ENCODE measurements around the gene CD22. TPM values are rescaled to one million over a fixed set of nuclear protein-coding genes. Genes with fewer than 3 reads are reported as not detected.

The CD22 gene
- total RNA-seq, 1 experiment from 2014 or later = not detected

DNA sequence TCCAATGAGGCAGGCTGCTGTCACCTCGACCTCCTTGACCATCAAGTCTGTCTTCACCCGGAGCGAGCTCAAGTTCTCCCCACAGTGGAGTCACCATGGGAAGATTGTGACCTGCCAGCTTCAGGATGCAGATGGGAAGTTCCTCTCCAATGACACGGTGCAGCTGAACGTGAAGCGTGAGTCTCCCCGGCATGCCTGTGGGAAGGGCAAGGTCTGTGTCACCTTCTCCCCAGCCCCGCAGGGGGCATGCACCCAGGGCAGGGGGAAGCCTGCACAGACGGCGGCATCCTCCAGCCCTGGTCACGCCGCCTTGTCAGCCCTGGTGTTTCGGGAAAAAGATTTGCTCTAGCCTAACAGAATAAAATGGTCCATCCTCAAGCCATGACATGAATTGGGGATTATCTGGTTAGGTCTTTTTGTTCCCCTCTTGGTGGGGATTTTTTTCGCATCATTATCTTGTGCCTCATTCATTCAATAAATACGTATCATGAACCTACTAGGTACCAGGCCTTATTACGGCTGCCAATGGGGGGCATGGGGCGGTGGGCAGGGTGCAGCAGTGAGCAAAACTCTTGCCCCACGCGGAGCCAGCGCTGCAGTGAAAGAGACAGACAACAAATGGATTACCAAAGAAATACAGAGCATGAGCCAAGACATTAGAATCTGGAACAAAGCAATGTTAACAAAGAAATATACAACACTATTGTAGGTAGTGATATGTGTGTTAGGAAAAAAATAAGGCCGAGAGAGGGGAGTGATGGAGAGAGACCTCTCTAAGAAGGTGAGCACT is 7.4 kb downstream of the CD22 start:
- Histone ChIP-seq H3K23ac (ENCODE audit: insufficient read length, low read depth, low read length) (no peak overlapping the region), H2BK120ac (ENCODE audit: low read depth, low read length, poor library complexity, severe bottlenecking) (no peak overlapping the region), H2AFZ (ENCODE audit: low read length) (no peak overlapping the region), H3K4me1 (ENCODE audit: insufficient read depth, low read length) (peaks cover 3% of the 10 kb centered on the region; the same call in 1 of the 2 replicates), H2BK20ac (ENCODE audit: low read depth, low read length, poor library complexity, severe bottlenecking) (no peak overlapping the region), H3K56ac (ENCODE audit: insufficient read length, low read depth, low read length) (no peak overlapping the region), H3K79me1 (ENCODE audit: insufficient read depth, low read depth, low read length, poor library complexity, severe bottlenecking) (no peaks in the 10 kb centered on the region), H4K8ac (replicated peaks; ENCODE audit: insufficient read length, low read depth, low read length) (no peak overlapping the region), H3K18ac (ENCODE audit: insufficient read length, low read depth, low read length) (no peak overlapping the region), H2BK12ac (ENCODE audit: insufficient read length, low read depth, low read length) (no peak overlapping the region), H4K20me1 (ENCODE audit: control insufficient read depth, insufficient read depth, insufficient read length) (no peaks in the 10 kb centered on the region), H2AK5ac (ENCODE audit: insufficient read length, low read length) (no peak overlapping the region), H3K23me2 (ENCODE audit: insufficient read length, low read depth, low read length, poor library complexity, severe bottlenecking) (no peaks in the 10 kb centered on the region), H3K9ac (ENCODE audit: extremely low read depth, insufficient read length, low read length) (no peak overlapping the region), H3K14ac (ENCODE audit: insufficient read depth, low read length) (no peak overlapping the region), H2BK5ac (ENCODE audit: insufficient read length, low read length) (no peak overlapping the region), H3K9me3 (ENCODE audit: control insufficient read depth, low read depth, low read length) (no peaks in the 10 kb centered on the region), H3K27ac (ENCODE audit: insufficient read length, low read depth, low read length) (no peak overlapping the region), H4K5ac (ENCODE audit: insufficient read length, low read depth, low read length) (no peak overlapping the region), H3T11ph (ENCODE audit: low read length) (no peak overlapping the region), H3K4me2 (ENCODE audit: insufficient read depth, insufficient read length, low read length) (no peak overlapping the region), H2BK15ac (ENCODE audit: low read depth, low read length) (no peak overlapping the region), H3K27me3 (ENCODE audit: insufficient read depth, low read length) (no peaks in the 10 kb centered on the region), H4K91ac (ENCODE audit: insufficient read length, low read depth, low read length) (no peak overlapping the region), H3K79me2 (ENCODE audit: insufficient read depth, low read length) (no peaks in the 10 kb centered on the region), H3K4ac (ENCODE audit: low read depth, low read length) (no peak overlapping the region)
- no CpG with 5 or more reads among the region's 21 CpGs for WGBS (ENCODE audit: extremely low coverage, insufficient read length, low lambda C conversion rate)
- no peaks in the 10 kb centered on the region for H3K36me3 Mint-ChIP-seq (ENCODE audit: insufficient read depth in 1 of 3, low read depth in 3 of 3)
- H3K9me3 Mint-ChIP-seq = no peaks in the 10 kb centered on the region
- DNase-seq = no peak
- H3K4me3 Mint-ChIP-seq = no peak overlapping the region
- peaks cover 8% of the 10 kb centered on the region for H3K27me3 Mint-ChIP-seq (ENCODE audit: low read depth)
- TF ChIP-seq, protein P1, sequence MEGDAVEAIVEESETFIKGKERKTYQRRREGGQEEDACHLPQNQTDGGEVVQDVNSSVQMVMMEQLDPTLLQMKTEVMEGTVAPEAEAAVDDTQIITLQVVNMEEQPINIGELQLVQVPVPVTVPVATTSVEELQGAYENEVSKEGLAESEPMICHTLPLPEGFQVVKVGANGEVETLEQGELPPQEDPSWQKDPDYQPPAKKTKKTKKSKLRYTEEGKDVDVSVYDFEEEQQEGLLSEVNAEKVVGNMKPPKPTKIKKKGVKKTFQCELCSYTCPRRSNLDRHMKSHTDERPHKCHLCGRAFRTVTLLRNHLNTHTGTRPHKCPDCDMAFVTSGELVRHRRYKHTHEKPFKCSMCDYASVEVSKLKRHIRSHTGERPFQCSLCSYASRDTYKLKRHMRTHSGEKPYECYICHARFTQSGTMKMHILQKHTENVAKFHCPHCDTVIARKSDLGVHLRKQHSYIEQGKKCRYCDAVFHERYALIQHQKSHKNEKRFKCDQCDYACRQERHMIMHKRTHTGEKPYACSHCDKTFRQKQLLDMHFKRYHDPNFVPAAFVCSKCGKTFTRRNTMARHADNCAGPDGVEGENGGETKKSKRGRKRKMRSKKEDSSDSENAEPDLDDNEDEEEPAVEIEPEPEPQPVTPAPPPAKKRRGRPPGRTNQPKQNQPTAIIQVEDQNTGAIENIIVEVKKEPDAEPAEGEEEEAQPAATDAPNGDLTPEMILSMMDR (conservative IDR thresholded peaks at IDR 0.05) = no peak
- H3K27ac Mint-ChIP-seq = no peak overlapping the region; a peak in 1 of 7 replicates
- H3K4me1 Mint-ChIP-seq = no peaks in the 10 kb centered on the region; a peak in 1 of 4 replicates

Measured in H9 (cell line).